Measurements from ENCODE around the gene TAS1R1.

TAS1R1 gene

DNA sequence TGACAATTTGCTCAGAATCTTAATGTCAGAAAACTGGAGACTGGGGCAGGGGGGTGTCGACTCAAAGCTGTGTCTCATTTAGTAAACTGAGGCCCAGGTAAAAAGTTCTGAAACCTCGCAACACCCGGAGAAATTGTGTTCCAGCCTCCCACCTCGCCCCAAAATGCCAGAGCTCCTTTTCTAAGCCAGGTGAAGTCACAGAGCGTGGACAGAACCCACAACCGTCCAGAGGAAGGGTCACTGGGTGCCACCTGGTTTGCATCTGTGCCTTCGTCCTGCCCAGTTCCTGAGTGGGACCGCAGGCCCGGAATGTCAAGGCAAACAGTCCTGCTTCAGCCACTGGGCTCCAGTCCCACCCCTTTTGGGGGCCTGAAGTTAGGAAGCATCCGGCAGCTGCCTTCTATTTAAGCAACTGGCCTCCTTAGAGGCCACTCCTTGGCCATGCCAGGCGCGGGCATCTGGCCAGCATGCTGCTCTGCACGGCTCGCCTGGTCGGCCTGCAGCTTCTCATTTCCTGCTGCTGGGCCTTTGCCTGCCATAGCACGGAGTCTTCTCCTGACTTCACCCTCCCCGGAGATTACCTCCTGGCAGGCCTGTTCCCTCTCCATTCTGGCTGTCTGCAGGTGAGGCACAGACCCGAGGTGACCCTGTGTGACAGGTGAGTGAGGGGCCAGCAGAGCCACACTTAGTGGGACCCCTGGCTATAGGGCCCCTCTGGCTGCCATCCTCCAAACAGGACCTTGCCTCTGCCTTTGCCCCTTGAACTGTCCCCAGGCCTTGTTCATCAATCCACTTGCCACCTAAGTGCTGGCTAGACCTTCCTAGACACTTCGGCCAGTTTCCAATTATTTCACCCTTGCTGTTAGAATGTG is at the start of gene TAS1R1:
Gene TAS1R1, plus strand, starts transcription at position 401 of the 872 bp plus-strand sequence. Its CDS starts 67 bp downstream, at position 468.
- no peak for DNase-seq

- no peak for DNase-seq
Measured at GRCh38 chr1:6505367-6506209, 49.5 kb upstream of the TAS1R1 start.

- DNase-seq = no peak
Measured at GRCh38 chr1:6506210-6507036, 48.7 kb upstream of the TAS1R1 start.

DNA sequence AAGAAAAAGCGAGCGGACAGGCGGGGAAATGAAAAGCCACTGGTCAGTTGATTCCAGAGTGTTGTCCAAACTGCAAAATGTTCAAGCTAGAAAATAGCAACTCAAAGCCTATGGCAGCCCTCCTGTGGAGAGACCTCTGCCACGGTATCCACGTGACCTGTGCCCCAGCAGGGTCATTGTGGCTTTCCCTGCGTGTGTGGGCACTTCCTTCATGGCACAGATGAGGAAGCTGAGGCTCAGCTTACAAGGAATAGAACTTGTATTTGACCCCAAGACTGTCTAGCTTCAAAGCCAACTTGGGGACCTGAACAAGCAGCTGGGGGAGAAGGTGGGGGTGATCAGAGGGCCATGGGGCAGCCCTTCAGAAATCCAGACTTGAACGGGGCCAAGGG is 48.1 kb upstream of the TAS1R1 start:
- DNase-seq = no peak

GRCh38 chr1:6507461-6507911 is 47.6 kb upstream of the TAS1R1 start:
- DNase-seq = no peak

DNA sequence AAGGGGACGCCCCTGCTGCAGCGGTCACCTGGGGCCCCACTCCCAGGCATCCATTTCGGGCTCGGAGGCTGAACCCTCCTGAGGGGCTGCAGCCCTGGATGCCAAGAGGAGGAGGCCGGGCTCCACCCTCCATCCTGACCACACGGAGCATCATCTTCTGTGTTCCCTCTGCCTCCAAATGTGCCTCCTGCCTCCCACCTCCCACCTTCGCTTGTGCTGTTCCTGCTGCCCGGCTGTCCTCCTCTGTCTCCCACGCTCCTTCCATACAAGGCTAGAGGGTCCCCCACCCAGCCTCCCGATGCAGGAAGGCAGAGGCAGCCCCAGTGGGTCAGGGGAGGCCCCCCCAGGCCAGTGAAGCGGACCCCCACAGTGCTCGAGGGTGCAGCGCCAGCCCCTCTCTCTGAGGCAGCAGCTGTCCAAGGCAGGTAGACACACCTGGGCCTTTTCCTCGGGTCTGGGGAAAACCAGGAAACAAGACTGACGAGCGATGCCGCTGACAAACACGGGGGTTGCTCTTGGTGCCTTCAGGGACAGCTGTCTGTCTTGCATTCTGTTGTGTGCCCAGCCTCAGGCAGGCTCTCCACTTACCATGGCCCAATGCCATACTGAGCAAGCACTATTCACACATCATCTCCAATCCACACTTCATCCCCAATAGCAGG is 46.8 kb upstream of the TAS1R1 start:
- DNase-seq = no peak

DNA sequence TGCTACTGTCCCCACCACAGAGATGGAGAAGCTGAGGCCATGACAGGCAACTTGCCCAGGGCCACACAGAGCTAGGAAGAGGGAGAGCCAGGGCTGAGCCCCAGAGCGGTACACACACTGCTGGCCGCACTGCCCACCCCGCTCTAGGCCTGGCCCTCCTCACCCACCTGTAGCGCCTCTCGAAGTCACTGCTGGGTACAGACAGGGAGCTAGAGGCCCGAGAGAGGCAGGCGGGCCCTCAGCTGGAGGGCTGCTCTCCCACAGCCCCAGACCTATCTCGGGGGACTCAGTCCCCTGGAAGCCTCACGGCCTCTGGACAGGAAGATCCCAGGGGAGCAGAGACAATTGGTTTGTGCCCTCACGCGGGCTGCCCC is 46.3 kb upstream of the TAS1R1 start:
- no peak for DNase-seq

DNA sequence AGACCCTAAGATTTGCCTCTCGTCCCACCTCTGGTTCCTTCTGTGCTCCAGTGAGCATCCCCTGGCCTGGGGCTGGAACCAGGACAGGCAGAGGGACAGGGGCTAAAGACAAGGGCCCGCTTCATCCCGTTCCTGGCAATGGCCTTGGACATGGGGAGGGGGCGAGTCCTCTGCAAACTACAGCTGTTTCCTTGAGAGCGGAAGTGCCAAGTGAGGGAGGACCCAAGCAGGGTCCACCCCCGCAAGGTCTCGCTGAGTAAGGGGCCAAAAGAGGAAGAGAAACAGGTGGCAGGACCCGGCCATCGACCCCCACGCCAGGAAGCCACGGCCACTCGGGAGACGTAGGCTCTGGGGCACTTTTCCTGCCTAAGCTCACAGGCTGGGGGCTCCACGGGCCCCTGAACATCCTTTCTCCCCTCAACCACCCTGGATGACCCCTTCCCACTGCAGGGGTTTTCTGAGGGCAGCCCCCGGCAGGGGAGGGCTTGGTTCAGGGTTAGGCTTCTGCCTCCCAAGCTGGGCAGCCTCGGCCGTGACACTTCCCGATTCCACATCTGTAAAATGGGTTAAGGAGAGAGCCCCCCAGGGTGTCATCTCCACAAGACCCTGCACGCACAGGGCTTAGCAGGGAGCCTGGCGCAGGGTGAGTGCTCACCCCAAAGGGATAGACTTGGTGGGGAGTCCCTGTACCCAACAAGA is 45.7 kb upstream of the TAS1R1 start:
- no peak for DNase-seq

DNA sequence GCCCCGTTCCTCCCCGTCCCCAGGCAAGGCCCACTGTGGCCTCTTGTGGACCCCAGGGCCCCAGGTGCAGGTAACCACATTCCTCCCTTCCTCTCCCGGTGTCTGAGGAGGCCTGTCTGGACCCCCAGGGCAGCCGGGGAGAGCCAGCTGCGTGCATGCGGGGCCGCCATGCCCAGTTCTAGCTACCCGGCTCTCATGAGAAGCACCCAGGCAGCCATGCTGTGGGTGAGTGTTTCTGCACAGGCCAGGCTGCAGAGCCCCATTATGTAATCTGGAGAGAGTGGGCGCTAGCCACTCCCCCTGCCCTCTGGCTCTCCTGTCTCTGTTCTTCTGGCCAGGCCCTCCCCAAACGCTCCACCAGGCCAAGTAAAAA is 45.2 kb upstream of the TAS1R1 start:
- no peak for DNase-seq

DNA sequence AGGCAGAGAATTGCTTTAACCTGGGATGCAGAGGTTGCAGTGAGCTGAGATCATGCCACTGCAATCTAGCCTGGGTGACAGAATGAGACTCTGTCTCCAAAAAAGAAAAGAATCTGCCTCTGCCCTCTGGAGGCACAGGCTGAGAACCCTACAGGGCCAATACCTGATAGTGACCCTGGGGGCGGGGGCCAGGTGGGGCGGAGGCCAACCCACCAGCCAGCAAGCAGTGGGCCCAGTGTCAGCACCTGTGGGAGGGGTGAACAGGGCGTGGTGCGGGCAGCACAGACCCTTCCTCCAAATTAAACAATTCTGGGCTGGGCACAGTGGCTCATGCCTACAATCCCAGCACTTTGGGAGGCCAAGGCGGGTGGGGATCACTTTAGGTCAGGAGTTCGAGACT is 44.6 kb upstream of the TAS1R1 start:
- no peak for DNase-seq

GRCh38 chr1:6511056-6511455 is 44.1 kb upstream of the TAS1R1 start:
- no peak for DNase-seq

- DNase-seq = no peak
Measured at GRCh38 chr1:6511561-6512244, 43.4 kb upstream of the TAS1R1 start.

DNA sequence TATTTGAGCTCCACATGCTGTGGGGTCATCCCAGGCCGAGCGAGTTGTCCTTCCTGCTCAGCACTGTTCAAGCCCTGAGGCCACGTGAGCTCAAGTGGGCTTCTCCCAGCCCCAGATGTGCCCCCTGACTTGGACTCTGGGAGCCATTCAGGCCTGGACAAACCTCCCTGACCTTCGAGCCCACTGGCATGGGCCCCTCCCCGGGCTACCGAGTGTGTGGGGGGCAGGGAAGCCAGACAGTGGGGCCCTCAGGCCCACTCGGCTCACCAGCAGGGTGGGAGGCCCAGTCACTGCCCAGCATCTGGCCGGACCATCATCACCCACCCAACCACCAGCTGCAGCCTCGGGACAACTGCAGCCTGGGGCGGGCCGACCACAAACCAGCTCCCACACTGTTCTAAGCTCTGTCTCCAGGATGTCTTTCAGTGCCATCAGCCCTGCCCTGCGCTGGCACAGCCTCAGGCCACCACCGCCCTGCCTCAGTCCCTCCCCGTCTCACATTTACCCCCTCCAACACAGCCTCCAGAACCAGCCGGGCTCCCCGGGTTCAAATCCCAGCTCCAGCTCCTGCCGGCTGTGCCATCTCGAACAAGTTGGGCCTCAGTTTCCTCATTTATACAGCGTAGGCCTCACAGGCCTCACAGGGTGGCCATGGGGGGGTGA is 42.7 kb upstream of the TAS1R1 start:
- DNase-seq = no peak

DNA sequence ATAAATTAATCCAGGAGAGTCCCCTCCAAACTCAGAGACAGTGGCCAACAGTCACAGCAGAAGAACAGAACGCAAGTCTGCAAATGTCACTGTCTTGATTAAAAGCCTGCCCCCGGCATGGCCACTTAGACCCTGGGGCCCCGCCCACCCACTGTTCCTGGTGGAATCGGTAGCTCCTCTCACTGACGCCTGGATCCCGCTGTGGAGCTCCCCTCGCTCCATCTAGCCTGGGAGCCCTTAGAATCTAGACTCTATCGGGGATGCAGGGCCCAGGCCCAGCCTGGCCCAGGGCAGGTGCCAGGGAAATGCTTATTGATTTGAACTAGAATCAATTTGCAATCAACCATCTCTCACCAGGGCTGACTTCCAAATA is 42.2 kb upstream of the TAS1R1 start:
- DNase-seq = no peak

DNA sequence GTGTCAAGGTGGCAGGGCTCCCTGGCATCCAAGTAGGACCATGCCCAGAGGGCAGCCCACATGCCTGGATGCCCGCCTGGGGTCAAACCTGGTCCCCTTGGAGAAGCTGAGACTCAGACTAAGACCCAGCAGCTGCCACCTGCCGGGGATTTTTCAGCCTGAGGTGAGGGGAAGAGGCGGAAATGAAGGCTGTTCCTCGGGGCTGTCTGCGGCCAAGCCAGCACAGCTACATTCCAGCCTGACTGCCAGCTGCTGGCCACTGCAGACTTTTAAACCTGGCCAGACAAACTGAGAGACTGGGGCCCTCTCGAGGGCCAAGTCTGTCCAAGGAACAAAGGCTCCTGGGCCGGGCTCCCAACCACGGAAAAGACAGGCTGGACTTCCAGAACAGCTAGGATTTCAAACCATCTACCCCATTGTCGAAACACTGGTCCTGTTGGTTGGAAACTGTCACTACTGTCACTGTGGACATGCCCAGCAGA is 41.7 kb upstream of the TAS1R1 start:
- DNase-seq = no peak

GRCh38 chr1:6515771-6516170 is 39.3 kb upstream of the TAS1R1 start:
- DNase-seq = no peak

- DNase-seq = no peak
Measured at GRCh38 chr1:6517435-6517851, 37.7 kb upstream of the TAS1R1 start.

DNA sequence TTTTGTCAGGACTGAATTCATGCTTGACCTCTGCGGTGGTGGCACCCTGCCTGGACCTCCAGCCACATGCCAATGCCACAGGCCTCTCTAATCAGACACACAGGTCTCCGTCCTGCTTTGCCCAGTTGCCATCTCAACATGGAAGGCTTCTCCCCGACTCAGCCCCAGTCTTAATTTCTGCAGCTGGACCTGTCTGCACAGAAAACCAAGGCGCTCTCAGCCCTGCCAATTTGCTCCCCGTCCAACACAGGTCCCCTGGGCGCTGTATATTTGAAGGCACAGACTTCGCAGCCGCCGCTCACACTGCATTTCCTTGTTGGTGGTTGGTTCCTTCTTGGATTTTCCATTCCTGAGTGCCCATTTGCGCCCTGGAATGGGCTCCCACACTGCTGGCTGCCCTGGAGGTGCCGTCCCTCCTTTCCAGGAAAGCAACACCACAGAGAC is 35.6 kb upstream of the TAS1R1 start:
- no peak for DNase-seq

GRCh38 chr1:6519935-6520671 is 35.0 kb upstream of the TAS1R1 start:
- DNase-seq = peak; percentile 66

GRCh38 chr1:6521536-6521935 is 33.6 kb upstream of the TAS1R1 start:
- DNase-seq = no peak

All from NCI-H1417 treated with DMSO at 0.1 percent for 48 hours (cell line).